Ovary (tissue), 3 donors: ENCODE results near the gene SYNPO.

Source experiments
- EP300 ChIP-seq: sonication (generic); formaldehyde crosslinking; IDR thresholded peaks from one replicate; pipeline ENCODE4 v1.6.1; 2017; ENCODE audit warnings: antibody characterized with exemption
- POLR2A ChIP-seq: fragments of 450-650 bp; IDR thresholded peaks from one replicate; pipeline ENCODE4 v1.6.1; 2017; ENCODE audit warnings: antibody characterized with exemption, mild to moderate bottlenecking, moderate library complexity
- TF ChIP-seq, protein P1 (sequence below), 3 donors: fragments of 450-650 bp in 2 of 3; fragments of 200-600 bp in 1 of 3; IDR thresholded peaks; one replicate each; pipeline versions ENCODE4 v1.5.1 to v1.8.0; 2016 to 2022; ENCODE audit warnings: antibody characterized with exemption in 3 of 3, mild to moderate bottlenecking in 1 of 3
- donor health status: DM: no; HTN: no; CAD: no.

DNA sequence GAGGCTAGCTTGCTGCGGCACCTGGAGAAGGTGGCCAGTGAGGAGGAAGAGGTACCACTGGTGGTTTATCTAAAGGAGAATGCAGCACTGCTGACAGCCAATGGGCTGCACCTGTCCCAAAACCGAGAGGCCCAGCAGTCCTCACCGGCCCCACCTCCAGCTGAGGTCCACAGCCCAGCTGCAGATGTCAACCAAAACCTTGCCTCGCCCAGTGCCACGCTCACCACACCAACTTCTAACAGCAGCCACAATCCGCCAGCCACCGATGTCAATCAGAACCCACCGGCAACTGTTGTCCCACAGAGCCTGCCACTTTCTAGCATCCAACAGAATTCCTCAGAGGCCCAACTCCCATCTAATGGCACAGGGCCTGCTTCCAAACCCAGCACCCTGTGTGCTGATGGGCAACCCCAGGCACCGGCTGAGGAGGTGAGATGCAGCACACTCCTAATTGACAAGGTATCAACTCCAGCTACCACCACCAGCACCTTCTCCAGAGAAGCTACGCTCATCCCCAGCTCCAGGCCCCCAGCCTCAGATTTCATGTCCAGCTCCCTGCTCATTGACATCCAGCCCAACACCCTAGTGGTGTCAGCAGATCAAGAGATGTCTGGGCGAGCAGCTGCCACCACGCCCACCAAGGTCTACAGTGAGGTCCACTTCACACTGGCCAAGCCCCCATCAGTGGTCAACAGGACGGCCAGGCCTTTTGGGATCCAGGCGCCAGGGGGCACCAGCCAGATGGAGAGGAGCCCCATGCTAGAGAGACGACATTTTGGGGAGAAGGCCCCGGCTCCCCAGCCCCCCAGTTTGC, 8.0 kb downstream of the SYNPO start:
- TF ChIP-seq, protein P1, sequence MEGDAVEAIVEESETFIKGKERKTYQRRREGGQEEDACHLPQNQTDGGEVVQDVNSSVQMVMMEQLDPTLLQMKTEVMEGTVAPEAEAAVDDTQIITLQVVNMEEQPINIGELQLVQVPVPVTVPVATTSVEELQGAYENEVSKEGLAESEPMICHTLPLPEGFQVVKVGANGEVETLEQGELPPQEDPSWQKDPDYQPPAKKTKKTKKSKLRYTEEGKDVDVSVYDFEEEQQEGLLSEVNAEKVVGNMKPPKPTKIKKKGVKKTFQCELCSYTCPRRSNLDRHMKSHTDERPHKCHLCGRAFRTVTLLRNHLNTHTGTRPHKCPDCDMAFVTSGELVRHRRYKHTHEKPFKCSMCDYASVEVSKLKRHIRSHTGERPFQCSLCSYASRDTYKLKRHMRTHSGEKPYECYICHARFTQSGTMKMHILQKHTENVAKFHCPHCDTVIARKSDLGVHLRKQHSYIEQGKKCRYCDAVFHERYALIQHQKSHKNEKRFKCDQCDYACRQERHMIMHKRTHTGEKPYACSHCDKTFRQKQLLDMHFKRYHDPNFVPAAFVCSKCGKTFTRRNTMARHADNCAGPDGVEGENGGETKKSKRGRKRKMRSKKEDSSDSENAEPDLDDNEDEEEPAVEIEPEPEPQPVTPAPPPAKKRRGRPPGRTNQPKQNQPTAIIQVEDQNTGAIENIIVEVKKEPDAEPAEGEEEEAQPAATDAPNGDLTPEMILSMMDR (IDR thresholded peaks at IDR 0.05) = no peak
- TF ChIP-seq POLR2A (no peak), EP300 (no peak)
